HCT116 (cell line): Measurements from ENCODE around the gene CGAS. TPM values are rescaled to one million over a fixed set of nuclear protein-coding genes. Genes with fewer than 3 reads are reported as not detected.

Experiments used
- ATAC-seq: fragments of 200-7000 bp; cut with Tn5 transposase; 2 replicates; pipeline ENCODE4 v1.9.1; 2020; ENCODE audit warnings: mild to moderate bottlenecking, moderate library complexity
- BruUV-seq: library from RNA; stranded (reverse); fragments of 400-500 nt; replicated peaks from 2 replicates; lab custom pipeline; 2021; lab: Mats Ljungman, UMichigan
- CTCF ChIA-PET: fragments of 300-600 bp; sonication (Branson Sonifier 250); formaldehyde crosslinking; loops from one replicate; lab custom pipeline; 2021; ENCODE audit warnings: antibody characterized with exemption; lab: Charles Lee
- POLR2A ChIA-PET: fragments of 300-600, 350-600 bp; sonication (Branson Sonifier 250); formaldehyde crosslinking; loops from one replicate; lab custom pipeline; 2021; ENCODE audit warnings: antibody characterized with exemption; lab: Charles Lee
- RAD21 ChIA-PET, 2 experiments: fragments of 300-600 bp; sonication (Branson Sonifier 250); formaldehyde crosslinking; loops; one replicate each; lab custom pipeline; 2023; ENCODE audit warnings: low total read pairs in 2 of 2; ENCODE audit not compliant: uncharacterized antibody in 2 of 2, unreplicated experiment in 2 of 2, low non-redundant PET in 1 of 2; lab: Charles Lee
- DNase-seq: peaks from one replicate; pipeline ENCODE4 v3.0.0-alpha.2; 2010; ENCODE audit warnings: low read depth, low spot score
- H2AFZ ChIP-seq: fragments of 200-600 bp; shearing (Covaris generic), sonication (generic); 2 replicates; pipeline ENCODE4 v1.6.1; 2017; ENCODE audit warnings: low read depth, mixed run types, mixed read lengths, antibody characterized with exemption, low read length; ENCODE audit not compliant: poor library complexity, severe bottlenecking
- H3K27ac ChIP-seq: 2 replicates; pipeline ENCODE4 v1.5.1; 2012; ENCODE audit warnings: low read depth, low read length
- H3K27me3 ChIP-seq: fragments of 200-600 bp; sonication (generic); 2 replicates; pipeline ENCODE4 v1.6.1; 2016; ENCODE audit warnings: mixed run types, low read length, mixed read lengths; ENCODE audit not compliant: insufficient read depth
- H3K36me3 ChIP-seq, 2 experiments: fragments of 200-500 bp in 1 of 2; fragments of 200-600 bp in 1 of 2; sonication (Bioruptor generic) in 1 of 2; sonication (generic) in 1 of 2; 2 replicates each; pipeline versions ENCODE4 v1.5.1 to v1.6.1; 2014 to 2016; ENCODE audit warnings: low read length in 2 of 2, inconsistent platforms in 1 of 2, mixed read lengths in 1 of 2, mixed run types in 1 of 2; ENCODE audit not compliant: insufficient read depth in 2 of 2, control insufficient read depth in 1 of 2
- H3K4me1 ChIP-seq, 2 experiments: fragments of 200-600 bp in 1 of 2; sonication (generic) in 1 of 2; 2 replicates each; pipeline versions ENCODE4 v1.5.1 to v1.6.1; 2012 to 2017; ENCODE audit warnings: low read length in 2 of 2, inconsistent platforms in 1 of 2, mild to moderate bottlenecking in 1 of 2, mixed read lengths in 1 of 2, mixed run types in 1 of 2, moderate library complexity in 1 of 2; ENCODE audit not compliant: insufficient read depth in 2 of 2, control insufficient read depth in 1 of 2
- H3K4me2 ChIP-seq: fragments of 200-600 bp; sonication (generic); 2 replicates; pipeline ENCODE4 v1.6.1; 2017; ENCODE audit warnings: mixed run types, low read length, mixed read lengths
- H3K4me3 ChIP-seq, 2 experiments: fragments of 200-600 bp in 1 of 2; sonication (generic) in 1 of 2; replicated peaks in 1 of 2; 2 replicates each; pipeline ENCODE4 v1.5.1; 2011 to 2016; ENCODE audit warnings: low read length in 2 of 2, control low read depth in 1 of 2, low read depth in 1 of 2, mild to moderate bottlenecking in 1 of 2, mixed read lengths in 1 of 2, mixed run types in 1 of 2
- H3K79me2 ChIP-seq: fragments of 200-600 bp; sonication (generic); 2 replicates; pipeline ENCODE4 v1.6.1; 2017; ENCODE audit warnings: mild to moderate bottlenecking, mixed run types, low read length, moderate library complexity, mixed read lengths; ENCODE audit not compliant: insufficient read depth
- H3K9ac ChIP-seq: fragments of 200-600 bp; sonication (generic); 2 replicates; pipeline ENCODE4 v1.6.1; 2016; ENCODE audit warnings: low read length, mixed read lengths
- H3K9me2 ChIP-seq: fragments of 200-600 bp; sonication (generic), shearing (Covaris generic); 2 replicates; pipeline ENCODE4 v1.6.1; 2017; ENCODE audit warnings: mixed run types, mild to moderate bottlenecking, moderate library complexity; ENCODE audit not compliant: insufficient read depth
- H3K9me3 ChIP-seq, 2 experiments: fragments of 200-500 bp in 1 of 2; fragments of 200-600 bp in 1 of 2; sonication (Bioruptor generic) in 1 of 2; sonication (generic) in 1 of 2; 2 replicates each; pipeline ENCODE4 v1.6.1; 2014 to 2017; ENCODE audit warnings: low read length in 2 of 2, mixed read lengths in 2 of 2, inconsistent platforms in 1 of 2, low read depth in 1 of 2, mild to moderate bottlenecking in 1 of 2, mixed run types in 1 of 2, moderate library complexity in 1 of 2; ENCODE audit not compliant: control insufficient read depth in 1 of 2, insufficient read depth in 1 of 2
- H4K20me1 ChIP-seq: fragments of 200-600 bp; sonication (generic), shearing (Covaris generic); 2 replicates; pipeline ENCODE4 v1.6.1; 2017; ENCODE audit warnings: mixed run types, mild to moderate bottlenecking, moderate library complexity; ENCODE audit not compliant: insufficient read depth
- CBX3 ChIP-seq: IDR thresholded peaks from 2 replicates; pipeline ENCODE4 v1.6.1; 2012; ENCODE audit warnings: low read depth
- CEBPB ChIP-seq: IDR thresholded peaks from 2 replicates; pipeline ENCODE4 v1.6.1; 2012; ENCODE audit warnings: low read depth
- CTCF ChIP-seq, 3 experiments: fragments of 200-600 bp in 1 of 3; sonication (generic) in 1 of 3; IDR thresholded peaks in 2 of 3; conservative IDR thresholded peaks in 1 of 3; 2 replicates each; pipeline ENCODE4 v1.5.1; 2012 to 2017; ENCODE audit warnings: low read depth in 2 of 3, low read length in 2 of 3, antibody characterized with exemption in 1 of 3, borderline replicate concordance in 1 of 3, control low read depth in 1 of 3, mild to moderate bottlenecking in 1 of 3, mixed read lengths in 1 of 3, mixed run types in 1 of 3, moderate library complexity in 1 of 3; ENCODE audit not compliant: insufficient read depth in 1 of 3
- EZH2phosphoT487 ChIP-seq: fragments of 200-600 bp; IDR thresholded peaks from 2 replicates; pipeline ENCODE4 v1.6.1; 2018; ENCODE audit warnings: antibody characterized with exemption, borderline replicate concordance
- FOSL1 ChIP-seq: IDR thresholded peaks from 2 replicates; pipeline ENCODE4 v1.6.1; 2012; ENCODE audit warnings: low read depth
- POLR2A ChIP-seq: IDR thresholded peaks from 2 replicates; pipeline ENCODE4 v1.7.0; 2011; ENCODE audit warnings: borderline replicate concordance; ENCODE audit not compliant: insufficient read depth, insufficient read length; ENCODE audit errors: extremely low read depth
- POLR2AphosphoS5 ChIP-seq: IDR thresholded peaks from 2 replicates; pipeline ENCODE4 v1.6.1; 2011; ENCODE audit warnings: mild to moderate bottlenecking, low read depth, low read length, moderate library complexity
- SIN3A ChIP-seq: IDR thresholded peaks from 2 replicates; pipeline ENCODE4 v1.6.1; 2012; ENCODE audit warnings: low read depth
- TCF7L2 ChIP-seq: IDR thresholded peaks from 2 replicates; pipeline ENCODE4 v1.7.0; 2011; ENCODE audit warnings: borderline replicate concordance, inconsistent platforms; ENCODE audit not compliant: insufficient read depth, insufficient read length; ENCODE audit errors: extremely low read depth
- YY1 ChIP-seq: IDR thresholded peaks from 2 replicates; pipeline ENCODE4 v1.6.1; 2011; ENCODE audit warnings: low read length, low read depth, moderate library complexity, mild to moderate bottlenecking; ENCODE audit not compliant: insufficient replicate concordance; ENCODE audit errors: extremely low read depth
- ZFX ChIP-seq: fragments of 450-650 bp; IDR thresholded peaks from 2 replicates; pipeline ENCODE4 v1.6.1; 2017
- ZNF274 ChIP-seq: fragments of 200-500 bp; sonication (Bioruptor generic); IDR thresholded peaks from 2 replicates; pipeline ENCODE4 v1.6.1; 2014; ENCODE audit warnings: mild to moderate bottlenecking, low read depth, low read length, inconsistent platforms
- intact Hi-C: fragments of 100-400 bp; cut with micrococcal nuclease; formaldehyde crosslinking; loops from 2 replicates; pipeline ENCODE4 v1.10.0; 2022
- total RNA-seq: library from RNA; stranded (reverse); gene quantifications from one replicate; pipeline ENCODE4 v1.2.1, GENCODE V29; 2021; ENCODE audit not compliant: unreplicated experiment

Gene CGAS
- total RNA-seq, 1 experiment from 2014 or later = 0.27 TPM

GRCh38 chr6:73389854-73390253 lies 62.2 kb downstream of the CGAS start:
- no peaks in the 10 kb centered on the region for H3K79me2 ChIP-seq
- TF ChIP-seq CTCF (IDR thresholded peaks at IDR 0.05 in 2 of 3, conservative IDR thresholded peaks at IDR 0.05 in 1 of 3; ENCODE audit: borderline replicate concordance in 1 of 3, insufficient read depth in 1 of 3, low read depth in 2 of 3, low read length in 2 of 3) = no peak
- ChIA-PET CTCF (no interaction called here), POLR2A (interaction anchor here (1.2 kb wide), 1 partner anchor 30 kb away, joined by 3 read pairs; no protein-coding TSS in a partner anchor), RAD21 (no interaction called here)
- intact Hi-C loops = loop anchor here (2.0 kb wide), 1 partner anchor 265 kb away; no protein-coding TSS in a partner anchor
- no TSS peak for BruUV-seq
- H3K4me1 ChIP-seq = peaks cover 19 to 39% of the 10 kb centered on the region in 2 experiments
- peak overlapping the region; percentile 32; the same call in 1 of the 2 replicates for H3K4me2 ChIP-seq
- ATAC-seq (no peak), DNase-seq (no peak)
- H3K27ac ChIP-seq = peak overlapping the region; percentile 90; the same call in 1 of the 2 replicates
- peak overlapping the region; percentile 77 for H2AFZ ChIP-seq
- H4K20me1 ChIP-seq = no peaks in the 10 kb centered on the region
- no peaks in the 10 kb centered on the region for H3K27me3 ChIP-seq
- H3K9me3 ChIP-seq = no peaks in the 10 kb centered on the region
- no peaks in the 10 kb centered on the region for H3K36me3 ChIP-seq
- H3K9me2 ChIP-seq = no peaks in the 10 kb centered on the region
- no peak overlapping the region for H3K4me3 ChIP-seq
- no peak overlapping the region for H3K9ac ChIP-seq

- POLR2A ChIA-PET = interaction anchor here (0.9 to 1.5 kb wide), 7 partner anchors 12 to 264 kb away, joined by 3 to 10 read pairs (median 5); partner anchors contain the start of gene MTO1
- peak; percentile 85 for ATAC-seq
- TSS peak; percentile 97 for BruUV-seq
- peak; percentile 72 for TF ChIP-seq YY1
- TF ChIP-seq CEBPB = no peak
- TF ChIP-seq SIN3A = no peak
- TF ChIP-seq FOSL1 = no peak; the same call in 1 of the 2 replicates
- peak; percentile 64 for TF ChIP-seq POLR2A
- TF ChIP-seq TCF7L2 = peak; percentile 79
- no peak for TF ChIP-seq ZFX
- no peak for TF ChIP-seq EZH2phosphoT487
- peak; percentile 86 for TF ChIP-seq POLR2AphosphoS5
- TF ChIP-seq ZNF274 = no peak
- TF ChIP-seq CTCF (IDR thresholded peaks at IDR 0.05 in 2 of 3, conservative IDR thresholded peaks at IDR 0.05 in 1 of 3; ENCODE audit: borderline replicate concordance in 1 of 3, insufficient read depth in 1 of 3, low read depth in 2 of 3, low read length in 2 of 3) = peak; percentile 53 to 85 (median 75); a peak in 5 of 6 replicates
- no peak for TF ChIP-seq CBX3
These were observed 63.1 kb downstream of the CGAS start for GRCh38 chr6:73388800-73389512.

More at GRCh38 chr6:73388800-73389512, 63.1 kb downstream of the CGAS start:
- H3K79me2 ChIP-seq = no peaks in the 10 kb centered on the region
- H3K4me2 ChIP-seq = peak overlapping the region; percentile 96
- peak overlapping the region; percentile 52 to 66 for H3K4me3 ChIP-seq
- H3K9me3 ChIP-seq = no peaks in the 10 kb centered on the region
- ChIA-PET RAD21 (no interaction called here), CTCF (interaction anchor here (0.6 to 1.8 kb wide), 10 partner anchors 9 to 264 kb away, joined by 3 to 14 read pairs (median 4); no protein-coding TSS in a partner anchor)
- no peaks in the 10 kb centered on the region for H3K9me2 ChIP-seq
- no peaks in the 10 kb centered on the region for H3K27me3 ChIP-seq
- H3K36me3 ChIP-seq = no peaks in the 10 kb centered on the region
- H2AFZ ChIP-seq = peak overlapping the region; percentile 96
- peak; percentile 70 for DNase-seq
- no peaks in the 10 kb centered on the region for H4K20me1 ChIP-seq
- peak overlapping the region; percentile 74 for H3K9ac ChIP-seq
- intact Hi-C loops = loop anchor here (2.0 kb wide), 1 partner anchor 266 kb away; no protein-coding TSS in a partner anchor
- H3K27ac ChIP-seq = peak overlapping the region; percentile 90
- peaks cover 19 to 39% of the 10 kb centered on the region in 2 experiments for H3K4me1 ChIP-seq
